Measurements from ENCODE around the gene SIX1.

DNA sequence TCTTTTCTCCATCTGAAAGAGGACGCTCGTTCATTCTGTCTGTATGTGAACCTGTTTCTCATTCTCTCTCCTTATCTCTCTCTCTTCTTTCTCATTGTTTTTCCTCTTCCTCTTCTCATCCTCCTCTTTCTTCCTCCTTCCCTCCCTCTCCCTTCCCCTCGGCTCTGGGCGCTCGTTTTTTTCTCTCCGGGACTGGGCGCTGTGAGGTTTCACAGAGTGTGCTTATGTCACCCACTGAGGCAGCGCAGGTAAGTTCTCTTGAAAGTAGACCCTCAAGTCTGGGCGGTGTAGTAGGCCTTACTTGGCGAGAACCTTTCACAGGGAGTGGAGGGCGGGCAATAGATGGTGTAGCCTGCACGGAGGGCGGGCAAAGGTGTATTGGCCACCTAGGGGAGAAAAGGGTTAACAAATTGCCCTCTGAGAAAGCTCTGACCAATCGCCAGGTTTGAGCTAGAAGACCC is 4.5 kb upstream of the SIX1 start:
- TF ChIP-seq MAZ (IDR thresholded peaks at IDR 0.05; ENCODE audit: borderline replicate concordance, low read depth, low read length) (no peak), MAFK (IDR thresholded peaks at IDR 0.05; ENCODE audit: low read depth, low read length) (no peak), SMC3 (IDR thresholded peaks at IDR 0.05; ENCODE audit: low read depth, low read length) (no peak), POLR2A (IDR thresholded peaks at IDR 0.05; ENCODE audit: low read depth, low read length) (no peak), RCOR1 (IDR thresholded peaks at IDR 0.05; ENCODE audit: insufficient replicate concordance, low read length) (no peak), RAD21 (IDR thresholded peaks at IDR 0.05; ENCODE audit: low read length) (no peak), FOS (IDR thresholded peaks at IDR 0.05; ENCODE audit: low read depth, low read length) (no peak), RFX5 (IDR thresholded peaks at IDR 0.05; ENCODE audit: low read depth, low read length) (no peak), ELK1 (IDR thresholded peaks at IDR 0.05; ENCODE audit: borderline replicate concordance, low read depth, low read length) (no peak), MXI1 (IDR thresholded peaks at IDR 0.05; ENCODE audit: borderline replicate concordance, low read depth, low read length) (no peak), NFE2L2 (IDR thresholded peaks at IDR 0.05; ENCODE audit: low read depth, low read length) (no peak)
- TF ChIP-seq, protein P1, sequence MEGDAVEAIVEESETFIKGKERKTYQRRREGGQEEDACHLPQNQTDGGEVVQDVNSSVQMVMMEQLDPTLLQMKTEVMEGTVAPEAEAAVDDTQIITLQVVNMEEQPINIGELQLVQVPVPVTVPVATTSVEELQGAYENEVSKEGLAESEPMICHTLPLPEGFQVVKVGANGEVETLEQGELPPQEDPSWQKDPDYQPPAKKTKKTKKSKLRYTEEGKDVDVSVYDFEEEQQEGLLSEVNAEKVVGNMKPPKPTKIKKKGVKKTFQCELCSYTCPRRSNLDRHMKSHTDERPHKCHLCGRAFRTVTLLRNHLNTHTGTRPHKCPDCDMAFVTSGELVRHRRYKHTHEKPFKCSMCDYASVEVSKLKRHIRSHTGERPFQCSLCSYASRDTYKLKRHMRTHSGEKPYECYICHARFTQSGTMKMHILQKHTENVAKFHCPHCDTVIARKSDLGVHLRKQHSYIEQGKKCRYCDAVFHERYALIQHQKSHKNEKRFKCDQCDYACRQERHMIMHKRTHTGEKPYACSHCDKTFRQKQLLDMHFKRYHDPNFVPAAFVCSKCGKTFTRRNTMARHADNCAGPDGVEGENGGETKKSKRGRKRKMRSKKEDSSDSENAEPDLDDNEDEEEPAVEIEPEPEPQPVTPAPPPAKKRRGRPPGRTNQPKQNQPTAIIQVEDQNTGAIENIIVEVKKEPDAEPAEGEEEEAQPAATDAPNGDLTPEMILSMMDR (conservative IDR thresholded peaks at IDR 0.05; ENCODE audit: low read depth, low read length), result no peak
- TF ChIP-seq, protein P2, sequence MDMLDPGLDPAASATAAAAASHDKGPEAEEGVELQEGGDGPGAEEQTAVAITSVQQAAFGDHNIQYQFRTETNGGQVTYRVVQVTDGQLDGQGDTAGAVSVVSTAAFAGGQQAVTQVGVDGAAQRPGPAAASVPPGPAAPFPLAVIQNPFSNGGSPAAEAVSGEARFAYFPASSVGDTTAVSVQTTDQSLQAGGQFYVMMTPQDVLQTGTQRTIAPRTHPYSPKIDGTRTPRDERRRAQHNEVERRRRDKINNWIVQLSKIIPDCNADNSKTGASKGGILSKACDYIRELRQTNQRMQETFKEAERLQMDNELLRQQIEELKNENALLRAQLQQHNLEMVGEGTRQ (IDR thresholded peaks at IDR 0.05; ENCODE audit: low read depth, low read length), result no peak
